Right hindlimb (tissue), 1 donor: Measurements from ENCODE around the gene KANSL1.
"Not testable (repeated sequence)": the region's sequence is repeated elsewhere in the genome, so short reads cannot be mapped to it uniquely, and the experiment has no call there.

Source experiments
- DNase-seq: peaks from one replicate; pipeline ENCODE4 v3.0.0-alpha.2; 2018

Gene KANSL1

DNA sequence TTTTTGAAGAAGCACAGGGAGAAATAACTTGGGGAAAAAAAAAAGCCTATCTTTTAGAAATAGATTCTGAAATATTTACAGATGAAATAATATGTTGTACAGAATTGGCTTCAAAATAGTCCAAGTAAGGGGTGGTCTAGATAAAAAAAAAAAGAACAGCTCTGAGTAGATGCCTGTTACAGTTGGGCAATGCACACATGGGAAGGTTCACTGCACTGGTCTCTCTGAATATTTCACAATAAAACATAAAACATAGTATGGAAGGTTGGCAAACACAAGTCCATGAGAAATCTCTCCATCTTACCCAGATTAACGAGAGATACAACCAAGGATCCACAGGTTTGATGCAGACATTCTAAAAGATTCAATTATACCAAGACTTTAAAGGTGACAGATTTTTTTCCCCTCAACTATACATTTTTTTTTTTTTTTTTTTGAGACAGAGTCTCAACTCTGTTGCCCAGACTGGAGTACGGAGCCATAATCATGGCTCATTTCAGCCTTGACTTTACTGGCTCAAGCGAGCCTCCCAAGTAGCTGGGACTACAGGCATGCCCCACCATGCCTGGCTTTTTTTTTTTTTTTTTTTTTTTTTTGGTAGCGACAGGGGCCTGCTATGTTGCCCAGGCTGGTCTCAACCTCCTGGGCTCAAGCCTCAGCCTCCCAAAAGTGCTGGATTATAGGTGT lies 58.0 kb downstream of the KANSL1 start:
- DNase-seq = no peak

DNA sequence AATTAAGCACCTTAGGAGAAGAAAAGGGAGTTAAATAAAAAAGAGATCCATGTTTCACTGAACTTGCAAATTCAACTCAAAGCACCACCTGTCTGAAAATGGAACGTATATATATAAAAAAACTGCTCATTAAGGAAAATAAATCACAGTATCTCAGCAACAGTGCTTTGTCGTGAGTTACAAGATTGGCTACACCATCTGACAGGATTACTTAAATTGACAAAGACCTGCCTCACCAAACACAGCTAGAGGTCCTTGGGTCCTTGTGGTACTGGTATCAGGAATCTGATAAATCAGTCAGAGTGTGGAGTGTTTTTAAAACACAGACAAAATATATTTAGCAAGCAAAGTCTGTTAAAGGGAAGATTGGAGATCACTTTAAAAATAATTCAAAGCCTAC lies 63.9 kb downstream of the KANSL1 start:
- DNase-seq = no peak

DNA sequence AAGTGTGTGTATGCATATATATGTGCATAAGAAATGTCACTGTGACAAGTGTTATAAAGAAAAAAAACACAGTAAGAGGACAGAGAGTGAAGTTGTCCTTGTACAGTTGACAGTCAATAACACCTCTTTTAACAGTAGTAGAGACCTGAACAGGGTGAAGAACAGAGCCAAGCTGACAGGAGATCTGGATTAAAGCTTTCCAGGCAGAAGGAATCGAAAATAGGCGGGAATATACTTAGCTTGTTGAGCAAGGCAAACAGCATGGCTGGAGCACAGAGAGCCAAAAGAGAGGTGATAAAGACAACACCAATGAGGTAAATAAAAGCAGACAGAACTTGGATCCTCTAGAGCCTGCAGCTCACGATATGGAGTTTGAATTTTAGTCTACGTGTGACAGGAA lies 64.8 kb downstream of the KANSL1 start:
- no peak for DNase-seq

GRCh38 chr17:46127524-46127923 lies 65.7 kb downstream of the KANSL1 start:
- no peak for DNase-seq

- no peak for DNase-seq
Measured at GRCh38 chr17:46126840-46127239, 66.4 kb downstream of the KANSL1 start.

- no peak for DNase-seq
Measured at GRCh38 chr17:46125831-46126230, 67.4 kb downstream of the KANSL1 start.

DNA sequence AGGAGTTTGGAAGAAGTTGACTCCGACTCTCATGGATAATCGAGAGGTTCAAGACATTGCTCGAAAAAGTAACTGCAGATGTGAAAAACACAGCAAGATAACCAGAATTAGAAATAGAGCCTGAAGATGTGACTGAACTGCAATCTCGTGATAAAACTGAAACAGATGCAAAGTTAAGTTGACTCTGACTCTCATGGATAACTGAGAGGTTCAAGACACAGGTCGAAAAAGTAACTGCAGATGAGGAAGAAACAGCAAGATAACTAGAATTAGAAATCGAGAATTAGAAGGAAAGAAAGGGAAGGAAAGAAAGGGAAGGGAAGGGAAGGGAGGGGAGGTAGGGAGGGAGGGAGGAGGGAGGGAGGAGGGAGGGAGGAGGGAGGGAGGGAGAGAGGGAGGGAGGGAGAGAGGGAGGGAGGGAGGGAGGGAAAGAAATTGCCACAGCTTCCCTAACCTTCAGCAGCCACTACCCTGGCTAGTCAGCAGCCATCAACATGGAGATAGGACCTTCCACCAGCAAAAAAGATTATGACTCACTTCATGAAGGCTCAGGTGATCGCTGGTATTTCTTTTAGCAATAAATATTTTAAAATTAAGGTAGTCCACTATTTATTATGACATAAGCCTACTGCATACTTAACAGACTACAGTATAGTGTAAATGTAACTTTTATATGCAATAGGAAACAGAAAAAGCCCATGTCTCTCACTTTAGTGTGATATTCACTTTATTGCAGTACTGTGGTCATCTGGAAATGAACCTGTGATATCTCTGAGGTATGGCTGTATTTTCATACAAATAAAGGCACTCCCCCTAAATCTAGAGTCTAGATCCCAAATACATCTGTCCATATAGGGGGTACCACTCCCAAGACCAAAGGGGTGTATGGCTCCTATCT lies 68.3 kb downstream of the KANSL1 start:
- DNase-seq = no peak

DNA sequence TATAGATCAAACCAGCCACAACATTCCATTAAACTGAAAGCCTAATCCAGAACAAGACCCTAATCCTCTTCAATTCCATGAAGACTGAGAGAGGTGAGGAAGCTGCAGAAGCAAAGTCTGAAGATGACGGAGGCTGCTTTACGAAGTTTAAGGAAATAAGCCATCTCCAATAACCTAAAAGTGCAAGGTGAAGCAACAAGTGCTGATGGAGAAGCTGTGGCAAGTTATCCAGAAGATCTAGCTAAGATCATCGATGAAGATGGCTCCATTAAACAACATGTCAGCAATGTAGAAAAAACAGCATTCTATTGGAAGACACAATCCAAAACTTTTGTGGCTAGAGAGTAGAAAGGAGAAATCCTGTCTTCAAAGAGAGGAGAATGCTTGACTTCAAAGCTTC lies 69.6 kb downstream of the KANSL1 start:
- DNase-seq = no peak

DNA sequence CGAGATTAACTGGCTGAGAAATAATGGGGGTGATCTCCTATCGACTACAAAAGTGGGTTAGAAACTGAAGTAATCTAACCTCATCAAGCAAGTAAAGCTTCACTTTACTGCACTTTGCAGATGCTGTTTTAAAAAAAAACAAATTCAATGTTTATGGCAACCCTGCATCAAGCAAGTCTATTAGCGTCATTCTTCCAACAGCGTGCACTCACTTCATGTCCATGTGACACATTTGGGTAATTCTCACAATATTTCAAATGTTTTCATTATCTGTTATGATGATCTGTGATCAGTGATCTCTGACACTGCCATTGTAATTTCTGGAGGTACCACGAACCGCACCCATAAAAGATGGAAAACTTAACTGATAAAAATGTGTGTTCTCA lies 70.8 kb downstream of the KANSL1 start:
- no peak for DNase-seq

DNA sequence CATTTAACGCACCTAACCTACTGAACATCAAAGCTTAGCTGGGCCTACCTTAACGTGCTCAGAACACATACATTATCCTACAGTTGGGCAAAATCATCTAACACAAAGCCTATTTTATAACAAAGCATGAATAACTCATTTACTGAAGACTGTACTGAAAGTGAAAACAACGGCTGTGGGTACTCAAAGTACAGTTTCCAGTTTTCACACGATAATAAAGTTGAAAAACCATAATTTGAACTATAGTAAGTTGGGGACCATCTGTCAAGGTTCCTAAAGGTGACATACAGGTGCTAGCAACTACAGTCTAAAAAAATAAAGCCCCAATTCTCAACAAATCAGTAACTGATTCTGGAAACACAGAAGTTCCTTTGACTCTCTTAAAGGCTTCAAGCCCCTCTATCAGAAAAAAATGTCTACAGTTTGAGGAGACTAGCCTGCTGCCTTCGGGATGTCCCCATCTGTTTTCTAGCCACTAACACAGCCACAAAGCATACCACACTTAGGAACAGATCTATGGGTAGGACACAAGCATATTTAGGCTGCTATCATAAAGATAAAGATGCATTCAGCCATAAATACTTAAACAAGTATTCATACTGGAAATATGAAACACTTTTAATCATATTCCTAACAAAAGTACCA lies 71.3 kb downstream of the KANSL1 start:
- no peak for DNase-seq

DNA sequence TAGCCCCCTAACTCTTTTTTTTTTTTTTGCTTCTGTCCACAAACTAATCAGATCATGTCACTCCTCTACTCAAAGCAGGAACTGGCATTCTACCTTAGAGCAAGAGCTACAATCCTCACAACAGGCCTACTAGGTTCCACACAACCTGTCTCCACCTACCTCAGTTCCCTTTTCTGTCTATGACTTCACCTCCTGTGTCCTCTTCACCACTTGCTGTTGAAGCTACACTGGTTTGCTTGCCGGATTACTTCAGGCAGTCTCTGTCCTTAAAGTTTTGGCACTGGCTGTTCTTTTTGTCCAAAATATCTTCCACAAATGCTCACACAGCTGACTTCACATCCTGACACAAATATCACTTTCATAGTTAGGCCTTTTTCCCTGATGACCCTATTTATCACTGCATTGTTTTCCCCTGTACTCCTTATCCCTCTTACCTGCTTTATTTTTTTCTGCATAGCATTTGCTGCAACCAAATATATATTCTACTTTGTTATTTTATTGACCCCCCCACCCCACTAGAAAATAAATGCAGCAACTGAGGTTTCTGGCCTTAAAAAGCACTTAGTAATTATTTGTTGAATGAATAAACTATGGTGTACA lies 72.0 kb downstream of the KANSL1 start:
- no peak for DNase-seq

GRCh38 chr17:46120537-46120936 lies 72.7 kb downstream of the KANSL1 start:
- DNase-seq = no peak

GRCh38 chr17:46120078-46120477 lies 73.2 kb downstream of the KANSL1 start:
- DNase-seq = no peak

DNA sequence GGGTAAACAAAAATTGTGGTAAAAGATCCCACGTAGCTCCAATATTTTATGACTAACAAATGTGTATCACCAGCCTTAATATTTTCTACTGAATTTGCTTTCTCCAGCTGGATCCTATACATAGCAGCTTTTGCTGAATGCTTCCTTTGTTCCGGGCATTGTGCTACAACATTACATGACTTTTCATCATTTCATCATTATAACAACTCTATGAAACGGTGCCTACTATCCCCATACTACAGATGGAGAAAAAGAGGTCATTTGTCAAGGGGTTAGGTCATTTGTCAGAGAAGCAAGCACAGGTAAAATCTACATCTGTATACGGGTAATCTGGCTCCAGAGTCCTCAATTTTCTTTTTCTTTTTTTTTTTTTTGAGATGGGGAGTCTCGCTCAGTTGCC lies 74.3 kb downstream of the KANSL1 start:
- DNase-seq = no peak

DNA sequence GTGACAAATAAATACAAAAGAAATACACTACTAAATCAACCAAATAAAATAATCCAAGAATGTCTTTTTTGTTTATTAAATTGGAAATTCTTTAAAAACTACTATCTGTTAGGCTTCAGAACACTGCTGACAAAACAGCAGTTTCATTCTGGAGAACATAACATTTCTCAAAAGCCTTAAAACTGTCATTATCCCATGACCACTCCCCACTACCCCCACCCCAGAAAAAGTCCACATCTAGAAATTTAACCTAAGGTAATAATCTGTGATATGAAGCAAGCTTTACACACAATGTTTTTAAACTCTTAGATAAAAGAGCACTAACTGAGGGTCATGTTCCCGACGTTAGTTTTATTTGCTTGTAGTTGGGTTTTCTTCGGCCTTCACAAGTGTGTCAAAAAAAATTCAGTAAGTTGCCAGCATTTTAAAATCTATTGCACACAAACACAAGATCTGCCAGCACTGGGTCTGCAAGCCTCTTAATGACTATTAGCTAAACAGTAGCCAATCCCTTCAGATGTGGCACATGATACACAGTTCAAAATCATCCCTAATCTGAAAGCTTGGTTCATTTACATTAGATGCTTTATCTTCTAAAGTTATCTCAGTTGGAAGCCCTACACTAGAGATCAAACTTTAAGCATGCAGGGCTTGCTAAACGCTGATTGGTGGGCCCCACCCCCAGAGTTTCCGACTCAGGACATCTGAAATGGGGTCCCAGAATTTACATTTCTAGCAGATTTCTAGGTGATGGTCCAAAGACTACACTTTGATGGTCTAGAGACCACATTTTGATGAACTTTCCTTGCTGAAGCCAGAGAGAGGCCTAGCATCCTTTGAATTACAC lies 75.2 kb downstream of the KANSL1 start:
- DNase-seq = no peak

DNA sequence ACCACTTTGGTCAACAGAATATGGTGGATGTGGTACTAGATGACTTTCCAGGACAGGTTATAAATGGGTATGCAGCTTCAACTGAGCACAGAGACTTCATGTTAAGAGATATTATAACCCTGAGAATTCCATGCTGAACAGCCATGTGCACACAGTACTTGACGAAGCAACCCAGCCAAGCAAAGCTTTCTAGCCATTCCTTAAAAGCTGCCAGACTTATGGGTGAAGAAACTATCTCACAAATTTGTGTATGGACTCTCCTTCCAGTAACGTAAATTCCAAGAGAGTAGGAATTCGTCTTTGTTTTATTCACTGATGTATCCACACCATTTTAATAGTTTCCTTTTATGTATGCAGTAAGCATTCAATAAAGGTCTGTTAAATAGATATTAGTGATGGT lies 76.1 kb downstream of the KANSL1 start:
- no peak for DNase-seq

DNA sequence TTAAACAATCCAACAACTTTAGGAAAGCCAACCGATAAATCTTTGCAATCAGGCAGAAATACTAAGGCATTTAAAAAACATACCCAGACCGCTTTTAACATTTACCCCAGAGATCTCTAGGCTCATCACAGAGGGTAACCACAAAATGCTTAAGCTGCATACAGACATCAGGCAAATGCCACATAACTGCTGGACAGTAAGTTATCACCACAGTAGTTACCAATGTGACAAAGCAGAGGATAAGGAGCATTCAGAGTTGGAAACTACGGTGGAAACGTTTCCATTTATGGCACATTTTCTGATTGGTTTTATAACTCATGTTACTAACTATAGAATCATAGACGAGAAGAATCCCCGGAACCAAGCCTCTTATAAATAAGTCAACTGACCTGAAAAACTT lies 77.5 kb downstream of the KANSL1 start:
- no peak for DNase-seq

DNA sequence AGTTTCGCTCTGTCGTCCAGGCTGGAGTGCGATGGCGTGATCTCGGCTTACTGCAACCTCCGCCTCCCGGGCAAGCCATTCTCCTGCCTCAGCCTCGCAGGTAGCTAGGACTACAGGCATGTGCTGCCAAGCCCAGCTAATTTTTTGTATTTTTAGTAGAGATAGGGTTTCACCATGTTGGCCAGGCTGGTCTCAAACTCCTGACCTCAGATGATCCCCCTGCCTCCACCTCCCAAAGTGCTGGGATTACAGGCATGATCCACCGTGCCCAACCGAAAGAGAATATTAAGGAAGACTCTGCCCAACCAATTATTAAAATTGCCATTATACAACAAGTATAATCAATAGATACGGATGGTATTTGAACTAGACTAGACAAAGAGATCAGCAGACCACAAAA lies 82.0 kb downstream of the KANSL1 start:
- DNase-seq = not testable (repeated sequence)

- no peak for DNase-seq
Measured at GRCh38 chr17:46110219-46110618, 83.0 kb downstream of the KANSL1 start.

DNA sequence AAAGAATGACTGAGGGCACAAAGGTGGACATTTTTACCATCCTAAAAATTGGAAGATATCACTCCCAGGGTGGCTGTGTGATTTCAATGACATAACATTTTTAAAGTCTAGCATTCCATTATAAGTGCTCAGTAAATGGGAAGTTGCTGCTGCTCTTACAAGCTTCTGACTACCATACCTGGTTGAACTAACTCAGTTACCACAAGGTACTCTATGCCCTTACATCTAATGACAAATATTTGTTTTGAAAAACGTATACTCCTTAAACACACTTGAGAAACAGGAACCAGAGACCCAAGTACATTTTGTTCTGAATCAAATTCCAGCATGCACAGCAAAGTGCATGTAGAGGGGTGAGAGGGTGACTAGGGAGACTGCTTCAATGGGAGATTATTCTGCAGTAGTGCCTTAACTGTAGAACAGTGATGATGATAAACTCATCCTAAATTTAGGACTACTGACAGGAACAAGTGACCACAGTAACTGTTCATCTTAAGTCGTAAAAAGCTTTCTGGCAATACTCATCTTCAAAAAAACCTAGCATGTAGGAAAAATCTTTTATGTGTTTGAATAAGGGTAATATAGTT lies 83.5 kb downstream of the KANSL1 start:
- DNase-seq = no peak

GRCh38 chr17:46108550-46109110 lies 84.6 kb downstream of the KANSL1 start:
- no peak for DNase-seq

DNA sequence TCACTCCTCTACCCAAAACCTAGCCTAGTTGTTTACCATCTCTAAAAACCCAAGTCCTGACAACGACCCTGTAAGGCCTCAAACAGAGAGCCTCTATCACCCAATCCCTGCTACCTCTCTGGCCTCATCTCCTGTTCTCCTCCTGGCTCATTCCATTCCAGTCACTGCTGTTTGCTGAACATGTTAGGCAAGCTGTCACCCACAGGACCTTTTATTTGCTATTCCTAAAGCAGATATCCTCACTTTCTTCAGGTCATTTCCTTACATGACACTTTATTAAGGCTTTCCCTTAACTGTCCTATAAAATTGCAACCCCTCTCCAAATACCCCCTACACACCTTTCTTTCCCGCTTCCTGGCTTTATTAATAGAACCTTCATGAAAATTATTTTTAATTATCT lies 85.1 kb downstream of the KANSL1 start:
- no peak for DNase-seq
